ENCODE data around the gene SHPK. TPM values are rescaled to one million over a fixed set of nuclear protein-coding genes. Genes with fewer than 3 reads are reported as not detected.

SHPK gene
- total and polyA plus RNA-seq, 9 of the 15 experiments (the other 6 are each of a cell fraction or from before 2014, with no cell fraction given) = 2.5 to 16.3 (median 11.8) TPM

GRCh38 chr17:3603870-3604259 lies 32.2 kb downstream of the SHPK start (continued):
- TF ChIP-seq THAP12 (CRISPR knock-in tag; IDR thresholded peaks at IDR 0.05) = no peak
- no peak for TF ChIP-seq MITF (IDR thresholded peaks at IDR 0.05)
- TF ChIP-seq GABPB1 (CRISPR knock-in tag; IDR thresholded peaks at IDR 0.05) = no peak

GRCh38 chr17:3603119-3603869 lies 32.8 kb downstream of the SHPK start:
- BruUV-seq (replicated peaks) = no TSS peak
- 70% methylated on average over 7 of the region's 17 CpGs for WGBS (ENCODE audit: insufficient coverage, low coverage, missing lambda C conversion rate)
- in situ Hi-C loops (cut with MboI) (no loop called here), intact Hi-C loops (cut with micrococcal nuclease) (loop anchor here (5.0 to 10.0 kb wide), 2 partner anchors 34 to 92 kb away; partner anchors contain the start of genes CTNS, P2RX5 and SHPK)
- no peaks in the 10 kb centered on the region for H3K79me2 ChIP-seq (ENCODE audit: control insufficient read depth, insufficient read depth, low read length)
- ChIA-PET CTCF (ENCODE audit: low intra/inter-chr PET ratio) (interaction anchor here (1.5 kb wide), 1 partner anchor 89 kb away, joined by 9 read pairs; no protein-coding TSS in a partner anchor), POLR2A (no interaction called here)
- FAIRE-seq (no peak), ATAC-seq (no peak), DNase-seq (ENCODE audit: extremely low read depth in 1 of 4, low spot score in 3 of 4) (no peak)
- no peak overlapping the region for H3K27ac ChIP-seq (ENCODE audit: extremely low read depth, low read depth, low read length)
- H3K4me2 ChIP-seq (ENCODE audit: insufficient read depth, low read length) = no peak overlapping the region
- H3K36me3 ChIP-seq (ENCODE audit: control insufficient read depth, insufficient read depth, low read length) = no peaks in the 10 kb centered on the region; the same call in 2 of the 3 replicates
- peaks cover 0 to 4% of the 10 kb centered on the region in 2 experiments; a peak in 2 of 5 replicates for H3K4me1 ChIP-seq (replicated peaks in 1 of 2; ENCODE audit: control insufficient read depth in 2 of 2, insufficient read depth in 2 of 2, low read length in 2 of 2)
- no peaks in the 10 kb centered on the region for H3K9me3 ChIP-seq (replicated peaks; ENCODE audit: control insufficient read depth, insufficient read depth, low read depth, low read length)
- H3K27me3 ChIP-seq (ENCODE audit: control insufficient read depth in 2 of 2, insufficient read depth in 2 of 2, low read length in 2 of 2) = no peaks in the 10 kb centered on the region
- no peaks in the 10 kb centered on the region for H3K9me1 ChIP-seq (ENCODE audit: control insufficient read depth, insufficient read depth, low read length)
- no peaks in the 10 kb centered on the region for H4K20me1 ChIP-seq (replicated peaks; ENCODE audit: control insufficient read depth, insufficient read depth, low read length)
- no peak overlapping the region for H2AFZ ChIP-seq (ENCODE audit: low read depth, low read length)
- no peak overlapping the region for H3K4me3 ChIP-seq
- H3K9ac ChIP-seq (ENCODE audit: insufficient read depth in 1 of 2, low read depth in 2 of 2, low read length in 2 of 2) = no peak overlapping the region
- TF ChIP-seq NCOA2 (IDR thresholded peaks at IDR 0.05; ENCODE audit: partially characterized antibody in 2 of 2) (no peak), BCLAF1 (IDR thresholded peaks at IDR 0.05; ENCODE audit: borderline replicate concordance in 1 of 2, control insufficient read depth in 1 of 2, low read depth in 2 of 2, low read length in 1 of 2) (no peak), ZBTB33 (CRISPR knock-in tag; IDR thresholded peaks at IDR 0.05) (no peak), KLF13 (tag; IDR thresholded peaks at IDR 0.05; ENCODE audit: borderline replicate concordance, low read depth) (no peak), SP2 (IDR thresholded peaks at IDR 0.05; ENCODE audit: extremely low read depth, low read depth, low read length, poor library complexity, severe bottlenecking) (no peak), ZKSCAN1 (IDR thresholded peaks at IDR 0.05; ENCODE audit: low read depth, low read length) (no peak)

Data from K562 (cell line).